H1 (cell line): ENCODE results near the gene TRIM47. TPM values are rescaled to one million over a fixed set of nuclear protein-coding genes. Genes with fewer than 3 reads are reported as not detected.

Experiments
- SIRT6 ChIP-seq: IDR thresholded peaks from one replicate; pipeline ENCODE4 v1.7.1; 2012; ENCODE audit warnings: low read length, inconsistent platforms
- polyA plus RNA-seq, 7 experiments: library from polyadenylated mRNA; depleted of rRNA in 3 of 7; stranded (reverse) in 5 of 7; unstranded in 2 of 7; fragments of >200 nt in 5 of 7; fragments of 200-250 nt in 2 of 7; gene quantifications; 1 replicate in 5 of 7; 2 replicates in 1 of 7; 4 replicates in 1 of 7; pipeline versions ENCODE4 v1.2.1 to v1.2.3, GENCODE V29; 2011 to 2013; ENCODE audit warnings: missing spikeins in 2 of 7, mixed read lengths in 2 of 7
- total RNA-seq: library from RNA; stranded (reverse); fragmentation: NEBNext Ultra II Directional; extraction: Animal tissue kit (Norgen Biotek cat#: 25700); gene quantifications from 2 replicates; pipeline ENCODE4 v1.2.1, GENCODE V29; 2021

The TRIM47 gene
- total and polyA plus RNA-seq, 2 of the 8 experiments (the other 6 are each of a cell fraction or from before 2014, with no cell fraction given) = 6.3 to 6.4 TPM

DNA sequence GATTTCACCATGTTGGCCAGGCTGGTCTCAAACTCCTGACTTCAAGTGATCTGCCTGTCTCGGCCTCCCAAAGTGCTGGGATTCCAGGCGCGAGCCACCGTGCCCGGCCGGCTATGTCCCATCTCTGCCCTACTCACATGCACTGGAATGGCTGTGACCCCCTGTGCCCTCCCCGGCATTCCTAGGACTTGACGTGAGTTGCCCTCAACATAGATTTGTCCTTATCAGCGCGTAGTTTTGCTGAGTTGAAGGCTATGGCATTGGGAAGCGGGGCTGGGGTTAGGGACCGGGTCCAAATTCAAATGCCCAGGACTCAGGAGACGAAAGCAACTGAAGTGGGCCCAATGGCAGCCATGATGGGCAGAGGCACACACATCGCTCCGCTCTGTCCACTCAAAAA lies 40.0 kb downstream of the TRIM47 start (continued):
- TF ChIP-seq SIRT6 = no peak
- TF ChIP-seq, all 59 proteins: peak for 0
